Thoracic aorta (tissue), 2 donors: ENCODE data around the gene ZSCAN20. TPM values are rescaled to one million over a fixed set of nuclear protein-coding genes. Genes with fewer than 3 reads are reported as not detected.

ENCODE experiments used
- ATAC-seq: fragments of 150-250 bp; one replicate; pipeline ENCODE4 v1.8.0; 2017; ENCODE audit warnings: low read depth; ENCODE audit not compliant: insufficient number of reproducible peaks, low FRiP score
- DNase-seq: peaks from one replicate; pipeline ENCODE4 v3.0.0-alpha.2; 2020; ENCODE audit warnings: low spot score
- H3K27ac ChIP-seq, 2 donors: fragments of 200-600 bp; sonication (generic); 1 replicate in 1 of 2; 2 replicates in 1 of 2; pipeline ENCODE4 v1.5.1; 2016; ENCODE audit warnings: mild to moderate bottlenecking in 2 of 2, moderate library complexity in 2 of 2
- H3K27me3 ChIP-seq: fragments of 200-600 bp; sonication (generic); replicated peaks from 2 replicates; pipeline ENCODE4 v1.6.0; 2016; ENCODE audit warnings: mild to moderate bottlenecking; ENCODE audit not compliant: insufficient read depth
- H3K36me3 ChIP-seq: fragments of 200-600 bp; sonication (generic); one replicate; pipeline ENCODE4 v1.5.1; 2016
- H3K4me1 ChIP-seq, 2 donors: fragments of 200-600 bp; sonication (generic); 1 replicate in 1 of 2; 2 replicates in 1 of 2; pipeline versions ENCODE4 v1.5.1 to v1.6.0; 2016; ENCODE audit warnings: low read depth in 2 of 2, mild to moderate bottlenecking in 1 of 2; ENCODE audit not compliant: control insufficient read depth in 1 of 2
- H3K4me3 ChIP-seq: fragments of 200-600 bp; sonication (generic); 2 replicates; pipeline ENCODE4 v1.5.1; 2016; ENCODE audit warnings: mild to moderate bottlenecking
- H3K9me3 ChIP-seq: fragments of 200-600 bp; sonication (generic); 2 replicates; pipeline ENCODE4 v1.5.1; 2016
- CTCF ChIP-seq: fragments of 200-600 bp; sonication (generic); IDR thresholded peaks from one replicate; pipeline ENCODE4 v1.5.1; 2019; ENCODE audit warnings: antibody characterized with exemption
- total RNA-seq, 2 donors: library from RNA; depleted of rRNA; stranded (reverse); fragments of >200 nt; gene quantifications; one replicate each; pipeline versions ENCODE4 v1.1.0 to v1.2.3, GENCODE V29; 2016

The ZSCAN20 gene
- total RNA-seq, 2 donors from 2014 or later, result 7.6 to 15.4 TPM

- DNase-seq (no peak), ATAC-seq (no peak)
- Histone ChIP-seq H3K9me3 (no peaks in the 10 kb centered on the region), H3K4me3 (no peak overlapping the region), H3K27ac (no peak overlapping the region), H3K36me3 (no peaks in the 10 kb centered on the region), H3K4me1 (peaks cover 10 to 26% of the 10 kb centered on the region in 2 donors), H3K27me3 (no peaks in the 10 kb centered on the region)
- no peak for TF ChIP-seq CTCF
These were observed 5.0 kb downstream of the ZSCAN20 start for GRCh38 chr1:33477451-33477850.

DNA sequence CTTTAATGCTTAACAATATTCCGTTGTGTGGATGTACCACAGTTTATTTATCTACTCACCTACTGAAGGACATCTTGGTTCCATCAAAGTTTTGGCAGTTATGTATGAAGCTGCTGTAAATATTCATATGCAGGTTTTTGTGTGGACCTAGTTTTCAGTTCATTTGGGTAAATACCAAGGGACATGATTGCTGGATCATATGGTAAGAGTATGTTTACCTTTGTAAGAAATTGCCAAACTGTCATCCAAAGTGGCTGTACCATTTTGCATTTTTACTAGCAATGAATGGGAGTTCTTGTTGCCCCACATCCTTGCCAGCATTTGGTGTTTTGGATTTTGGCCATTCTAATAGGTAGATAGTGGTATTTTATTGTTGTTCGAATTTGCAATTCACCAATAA lies 10.0 kb downstream of the ZSCAN20 start:
- Histone ChIP-seq H3K4me1 (no peaks in the 10 kb centered on the region), H3K4me3 (no peak overlapping the region), H3K27ac (no peak overlapping the region), H3K27me3 (no peaks in the 10 kb centered on the region), H3K36me3 (no peaks in the 10 kb centered on the region), H3K9me3 (no peaks in the 10 kb centered on the region)
- DNase-seq (no peak), ATAC-seq (no peak)
- TF ChIP-seq CTCF, result no peak

DNA sequence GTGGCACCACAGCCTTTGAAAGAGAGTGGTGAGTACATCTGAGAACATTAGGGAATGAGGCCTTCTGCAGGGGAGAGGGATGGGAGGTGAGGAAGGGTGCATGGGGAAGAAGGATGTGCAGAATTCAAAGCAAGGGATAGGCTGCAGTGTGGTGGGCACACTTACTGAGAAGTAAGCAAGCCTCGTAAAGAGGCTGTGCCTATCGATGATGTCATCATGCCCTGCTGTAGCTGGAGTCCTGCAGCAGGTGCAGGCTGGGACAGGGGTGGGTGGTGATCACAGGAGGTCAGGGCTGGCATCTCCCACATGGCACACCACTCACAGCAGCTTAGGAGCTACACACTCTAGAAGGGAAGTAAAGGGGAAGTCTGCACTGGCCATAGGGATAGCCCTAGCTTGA lies 16.2 kb downstream of the ZSCAN20 start:
- Histone ChIP-seq H3K4me3 (no peak overlapping the region), H3K4me1 (no peaks in the 10 kb centered on the region), H3K27me3 (no peaks in the 10 kb centered on the region), H3K36me3 (peaks cover 44% of the 10 kb centered on the region), H3K9me3 (no peaks in the 10 kb centered on the region), H3K27ac (no peak overlapping the region)
- no peak for TF ChIP-seq CTCF
- ATAC-seq (no peak), DNase-seq (no peak)

DNA sequence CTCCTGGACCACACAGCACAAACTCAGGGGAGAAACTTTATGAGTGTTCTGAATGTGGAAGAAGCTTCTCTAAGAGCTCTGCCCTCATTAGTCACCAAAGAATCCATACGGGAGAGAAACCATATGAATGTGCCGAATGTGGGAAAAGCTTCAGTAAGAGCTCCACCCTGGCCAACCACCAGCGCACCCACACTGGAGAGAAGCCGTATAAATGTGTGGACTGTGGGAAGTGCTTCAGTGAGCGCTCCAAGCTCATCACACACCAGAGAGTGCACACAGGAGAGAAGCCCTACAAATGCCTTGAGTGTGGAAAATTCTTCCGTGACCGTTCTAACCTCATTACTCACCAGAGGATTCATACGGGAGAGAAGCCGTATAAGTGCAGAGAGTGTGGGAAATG lies 22.5 kb downstream of the ZSCAN20 start:
- no peak overlapping the region for H3K27ac ChIP-seq
- ATAC-seq, result no peak
- TF ChIP-seq CTCF, result no peak
- peaks cover 49% of the 10 kb centered on the region for H3K36me3 ChIP-seq
- H3K9me3 ChIP-seq, result peaks cover 22% of the 10 kb centered on the region
- no peak overlapping the region for H3K4me3 ChIP-seq
- DNase-seq, result no peak
- no peaks in the 10 kb centered on the region for H3K27me3 ChIP-seq
- H3K4me1 ChIP-seq, result no peaks in the 10 kb centered on the region

- Histone ChIP-seq H3K36me3 (peaks cover 28% of the 10 kb centered on the region), H3K27me3 (no peaks in the 10 kb centered on the region), H3K4me3 (no peak overlapping the region), H3K9me3 (peaks cover 22% of the 10 kb centered on the region), H3K4me1 (no peaks in the 10 kb centered on the region), H3K27ac (no peak overlapping the region)
- no peak for DNase-seq
- ATAC-seq, result no peak
- no peak for TF ChIP-seq CTCF
These were observed 25.0 kb downstream of the ZSCAN20 start for GRCh38 chr1:33497410-33497809.
